ENCODE data around the gene B4GALT7. TPM values are rescaled to one million over a fixed set of nuclear protein-coding genes. Genes with fewer than 3 reads are reported as not detected.
A peak's percentile ranks its signal among the peaks of the same experiment; 100 is the strongest.

The B4GALT7 gene
- polyA plus RNA-seq, 1 donor from 2014 or later = 60.2 TPM

- H3K27ac ChIP-seq (ENCODE audit: low read length) = peak overlapping the region; percentile 70
- H4K20me1 ChIP-seq (ENCODE audit: insufficient read depth) = peaks cover 11% of the 10 kb centered on the region
- no peaks in the 10 kb centered on the region for H3K27me3 ChIP-seq (ENCODE audit: insufficient read depth, low read depth, low read length)
- H3K4me3 ChIP-seq (ENCODE audit: low read length) = peak overlapping the region; percentile 75
- peak overlapping the region; percentile 41 for H2AFZ ChIP-seq (ENCODE audit: low read depth, low read length)
- H3K9me3 ChIP-seq (ENCODE audit: low read length) = no peaks in the 10 kb centered on the region
- no peaks in the 10 kb centered on the region for H3K36me3 ChIP-seq (ENCODE audit: insufficient read depth, low read length)
- no peaks in the 10 kb centered on the region for H3F3A ChIP-seq (ENCODE audit: insufficient read depth, low read length, poor library complexity, severe bottlenecking)
- peak overlapping the region; percentile 92 for H3K4me2 ChIP-seq (ENCODE audit: low read length)
- no peaks in the 10 kb centered on the region for H3K9me2 ChIP-seq (ENCODE audit: insufficient read depth, low read length)
- TF ChIP-seq EP300 (conservative IDR thresholded peaks at IDR 0.05; ENCODE audit: poor library complexity, severe bottlenecking) = no peak
- TF ChIP-seq REST (IDR thresholded peaks at IDR 0.05; ENCODE audit: borderline replicate concordance) = no peak
- TF ChIP-seq TAF1 (IDR thresholded peaks at IDR 0.05; ENCODE audit: low read depth) = peak; percentile 40
- peak overlapping the region; percentile 90 for H3K9ac ChIP-seq (ENCODE audit: low read length)
- H3K79me2 ChIP-seq (replicated peaks; ENCODE audit: insufficient read depth, low read length) = peaks cover 51% of the 10 kb centered on the region
Observed at GRCh38 chr5:177553671-177554429, 46.1 kb upstream of the B4GALT7 start.

- Histone ChIP-seq H2AFZ (ENCODE audit: low read depth, low read length) (peak within 1 kb of the TSS; percentile 82), H3K27ac (ENCODE audit: low read length) (peak within 1 kb of the TSS; percentile 70), H3K79me2 (replicated peaks; ENCODE audit: insufficient read depth, low read length) (peaks cover 49% of the 10 kb centered on the region), H3K9me2 (ENCODE audit: insufficient read depth, low read length) (no peaks in the 10 kb centered on the region), H4K20me1 (ENCODE audit: insufficient read depth) (peaks cover 11% of the 10 kb centered on the region), H3K36me3 (ENCODE audit: insufficient read depth, low read length) (no peaks in the 10 kb centered on the region), H3F3A (ENCODE audit: insufficient read depth, low read length, poor library complexity, severe bottlenecking) (no peaks in the 10 kb centered on the region), H3K4me3 (ENCODE audit: low read length) (peak within 1 kb of the TSS; percentile 75), H3K4me2 (ENCODE audit: low read length) (peak within 1 kb of the TSS; percentile 92), H3K27me3 (ENCODE audit: insufficient read depth, low read depth, low read length) (no peaks in the 10 kb centered on the region), H3K9ac (ENCODE audit: low read length) (peak within 1 kb of the TSS; percentile 90), H3K9me3 (ENCODE audit: low read length) (no peaks in the 10 kb centered on the region)
- TF ChIP-seq MXI1 (conservative IDR thresholded peaks at IDR 0.05; ENCODE audit: poor library complexity, severe bottlenecking) (peak; percentile 57), EZH2 (IDR thresholded peaks at IDR 0.05; ENCODE audit: borderline replicate concordance, insufficient read depth, low read length, poor library complexity, severe bottlenecking) (no peak), SMC3 (conservative IDR thresholded peaks at IDR 0.05; ENCODE audit: poor library complexity) (peak; percentile 55), RAD21 (conservative IDR thresholded peaks at IDR 0.05) (peak; percentile 38), POLR2AphosphoS5 (IDR thresholded peaks at IDR 0.05) (peak; percentile 66), CTCF (IDR thresholded peaks at IDR 0.05; ENCODE audit: poor library complexity, severe bottlenecking) (peak; percentile 67), TAF1 (IDR thresholded peaks at IDR 0.05; ENCODE audit: low read depth) (no peak), EP300 (conservative IDR thresholded peaks at IDR 0.05; ENCODE audit: poor library complexity, severe bottlenecking) (peak; percentile 50)
Observed at GRCh38 chr5:177554474-177555111, 45.3 kb upstream of the B4GALT7 start, which contains the start of gene FAM193B. Gene FAM193B, minus strand, starts transcription at chr5:177554563. Its CDS starts 105 bp downstream, at chr5:177554458.
